Activated CD8-positive, alpha-beta T cell treated with anti-CD3 and anti-CD28 coated beads for 36 hours (primary cell): Measurements from ENCODE around the gene CTXND1. TPM values are rescaled to one million over a fixed set of nuclear protein-coding genes. Genes with fewer than 3 reads are reported as not detected.

Source experiments
- ATAC-seq: fragments of 200-7000 bp; cut with Tn5 transposase; one replicate; pipeline ENCODE4 v1.10.0; 2021; ENCODE audit warnings: mild to moderate bottlenecking, moderate library complexity
- CTCF ChIA-PET: fragments of 350-600 bp; sonication (Branson Sonifier 250); formaldehyde crosslinking; loops from one replicate; lab custom pipeline; 2021; ENCODE audit warnings: antibody characterized with exemption; lab: Charles Lee
- POLR2A ChIA-PET: fragments of 350-600 bp; sonication (Branson Sonifier 250); formaldehyde crosslinking; loops from one replicate; lab custom pipeline; 2021; ENCODE audit warnings: antibody characterized with exemption; lab: Charles Lee
- DNase-seq: peaks from one replicate; pipeline ENCODE4 v3.0.0-alpha.2; 2020
- H3K27ac Mint-ChIP-seq: one replicate; pipeline ENCODE4 v1.8.0; 2021; ENCODE audit warnings: mild to moderate bottlenecking, mixed read lengths
- H3K27me3 Mint-ChIP-seq: one replicate; pipeline ENCODE4 v1.8.0; 2021; ENCODE audit warnings: mixed read lengths
- H3K36me3 Mint-ChIP-seq: one replicate; pipeline ENCODE4 v1.8.0; 2021; ENCODE audit warnings: low read depth, mixed read lengths
- H3K4me1 Mint-ChIP-seq: one replicate; pipeline ENCODE4 v1.8.0; 2021; ENCODE audit warnings: low read depth, mixed read lengths
- H3K4me3 Mint-ChIP-seq: one replicate; pipeline ENCODE4 v1.8.0; 2021; ENCODE audit warnings: mild to moderate bottlenecking, moderate library complexity, mixed read lengths
- H3K9me3 Mint-ChIP-seq: one replicate; pipeline ENCODE4 v1.8.0; 2021; ENCODE audit warnings: mixed read lengths
- intact Hi-C: fragments of 100-400 bp; cut with micrococcal nuclease; formaldehyde crosslinking; loops from one replicate; pipeline ENCODE4 v1.10.0; 2022
- total RNA-seq, 2 experiments: library from RNA; stranded (reverse); gene quantifications; one replicate each; pipeline ENCODE4 v1.2.3, GENCODE V29; 2021
- TF ChIP-seq, protein P1 (sequence below): fragments of 200-600 bp; IDR thresholded peaks from one replicate; pipeline ENCODE4 v1.8.0; 2022; ENCODE audit warnings: antibody characterized with exemption, mild to moderate bottlenecking

The CTXND1 gene
- total RNA-seq, 2 experiments from 2014 or later: not detected

DNA sequence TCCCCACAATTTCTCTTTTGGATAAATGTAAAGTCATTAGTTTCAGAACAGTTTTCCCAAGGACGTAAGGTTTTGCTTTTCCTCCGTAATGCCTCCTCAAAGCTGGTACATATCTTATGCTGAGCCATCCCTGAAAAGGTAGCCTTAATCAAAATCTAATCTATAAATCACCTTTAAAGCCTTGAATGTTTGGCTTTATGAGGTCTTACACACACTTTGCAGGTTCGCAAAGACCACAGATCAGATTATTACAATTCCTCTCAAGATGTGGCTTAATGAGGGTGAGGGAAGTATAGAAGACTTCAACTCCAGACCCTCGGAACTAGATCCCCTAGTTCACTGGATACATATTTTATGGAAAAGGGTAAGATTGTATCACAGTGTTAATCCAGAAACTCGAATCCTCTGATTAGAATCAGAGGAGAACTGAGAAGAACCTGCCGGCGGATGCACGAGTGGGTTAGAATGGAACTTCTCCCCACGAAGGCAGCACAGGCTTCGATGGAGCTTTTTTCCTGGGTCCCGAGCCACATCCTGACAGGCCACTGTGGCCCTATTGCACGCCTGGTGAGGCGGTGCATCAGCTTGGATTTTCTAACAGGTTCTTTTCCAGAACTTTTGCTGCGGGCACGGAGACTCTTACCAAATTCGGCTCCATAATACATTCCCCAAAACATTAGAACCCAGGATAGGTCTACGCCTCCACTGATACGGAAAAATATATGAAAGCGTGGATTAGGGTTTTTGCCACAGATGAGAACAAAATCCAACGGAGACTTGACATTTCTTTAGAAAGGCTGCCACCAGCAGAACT is 1.2 kb downstream of the CTXND1 start:
- H3K36me3 Mint-ChIP-seq: no peaks in the 10 kb centered on the region
- no peaks in the 10 kb centered on the region for H3K9me3 Mint-ChIP-seq
- H3K4me3 Mint-ChIP-seq: no peak overlapping the region
- no peak overlapping the region for H3K27ac Mint-ChIP-seq
- CTCF ChIA-PET: no interaction called here
- POLR2A ChIA-PET: no interaction called here
- TF ChIP-seq, protein P1, sequence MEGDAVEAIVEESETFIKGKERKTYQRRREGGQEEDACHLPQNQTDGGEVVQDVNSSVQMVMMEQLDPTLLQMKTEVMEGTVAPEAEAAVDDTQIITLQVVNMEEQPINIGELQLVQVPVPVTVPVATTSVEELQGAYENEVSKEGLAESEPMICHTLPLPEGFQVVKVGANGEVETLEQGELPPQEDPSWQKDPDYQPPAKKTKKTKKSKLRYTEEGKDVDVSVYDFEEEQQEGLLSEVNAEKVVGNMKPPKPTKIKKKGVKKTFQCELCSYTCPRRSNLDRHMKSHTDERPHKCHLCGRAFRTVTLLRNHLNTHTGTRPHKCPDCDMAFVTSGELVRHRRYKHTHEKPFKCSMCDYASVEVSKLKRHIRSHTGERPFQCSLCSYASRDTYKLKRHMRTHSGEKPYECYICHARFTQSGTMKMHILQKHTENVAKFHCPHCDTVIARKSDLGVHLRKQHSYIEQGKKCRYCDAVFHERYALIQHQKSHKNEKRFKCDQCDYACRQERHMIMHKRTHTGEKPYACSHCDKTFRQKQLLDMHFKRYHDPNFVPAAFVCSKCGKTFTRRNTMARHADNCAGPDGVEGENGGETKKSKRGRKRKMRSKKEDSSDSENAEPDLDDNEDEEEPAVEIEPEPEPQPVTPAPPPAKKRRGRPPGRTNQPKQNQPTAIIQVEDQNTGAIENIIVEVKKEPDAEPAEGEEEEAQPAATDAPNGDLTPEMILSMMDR: no peak
- peaks cover 5% of the 10 kb centered on the region for H3K4me1 Mint-ChIP-seq
- intact Hi-C loops: no loop called here
- H3K27me3 Mint-ChIP-seq: peaks cover 54% of the 10 kb centered on the region
- DNase-seq (no peak), ATAC-seq (no peak)

DNA sequence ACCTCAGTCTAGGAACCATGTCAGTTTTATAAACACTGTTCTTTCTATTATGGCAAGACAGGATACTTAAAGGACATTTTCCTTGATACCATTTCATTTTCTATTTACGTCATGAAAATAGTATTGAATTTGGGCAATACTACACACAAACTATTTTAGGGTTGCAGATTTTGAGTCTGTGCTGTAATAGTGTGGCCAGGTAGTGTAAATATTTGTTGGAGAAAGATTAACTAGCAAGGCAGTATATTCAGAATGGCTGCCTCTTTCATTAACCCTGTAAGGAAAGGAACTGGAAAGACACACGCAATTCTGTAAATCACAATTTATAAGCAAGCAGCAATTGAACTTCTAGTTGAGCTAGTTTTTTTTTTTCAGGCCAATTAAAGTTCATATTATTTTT is 2.0 kb downstream of the CTXND1 start:
- intact Hi-C loops: no loop called here
- H3K27ac Mint-ChIP-seq: no peak overlapping the region
- TF ChIP-seq, protein P1: no peak
- POLR2A ChIA-PET: no interaction called here
- no peaks in the 10 kb centered on the region for H3K9me3 Mint-ChIP-seq
- no peaks in the 10 kb centered on the region for H3K36me3 Mint-ChIP-seq
- H3K4me3 Mint-ChIP-seq: no peak overlapping the region
- peaks cover 51% of the 10 kb centered on the region for H3K27me3 Mint-ChIP-seq
- DNase-seq (no peak), ATAC-seq (no peak)
- CTCF ChIA-PET: no interaction called here
- peaks cover 5% of the 10 kb centered on the region for H3K4me1 Mint-ChIP-seq

DNA sequence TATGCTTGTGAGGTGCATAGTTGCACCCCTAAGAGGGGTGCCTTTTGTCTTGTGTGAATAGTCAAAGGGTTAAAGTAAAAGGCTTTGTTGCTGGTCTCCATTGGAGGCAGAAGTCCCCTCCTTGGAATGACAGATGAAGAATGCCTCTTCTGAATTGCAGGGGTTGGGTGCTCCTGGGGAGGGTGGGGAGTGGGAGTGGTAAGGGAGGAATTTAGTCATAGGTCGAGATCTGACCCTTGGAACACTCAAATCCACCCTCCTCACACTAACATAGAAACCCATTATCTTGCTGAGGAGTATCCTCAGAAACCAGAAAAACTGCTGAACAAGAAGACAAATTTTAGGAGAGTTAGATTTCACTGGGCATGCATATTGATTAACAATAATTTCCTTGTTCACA is 4.7 kb downstream of the CTXND1 start:
- Mint-ChIP-seq H3K9me3 (no peaks in the 10 kb centered on the region), H3K4me3 (no peak overlapping the region), H3K36me3 (no peaks in the 10 kb centered on the region), H3K27ac (no peak overlapping the region), H3K4me1 (peaks cover 4% of the 10 kb centered on the region), H3K27me3 (peaks cover 48% of the 10 kb centered on the region)
- TF ChIP-seq, protein P1: no peak
- ATAC-seq: no peak
- POLR2A ChIA-PET: no interaction called here
- CTCF ChIA-PET: no interaction called here
- no peak for DNase-seq
- intact Hi-C loops: no loop called here

DNA sequence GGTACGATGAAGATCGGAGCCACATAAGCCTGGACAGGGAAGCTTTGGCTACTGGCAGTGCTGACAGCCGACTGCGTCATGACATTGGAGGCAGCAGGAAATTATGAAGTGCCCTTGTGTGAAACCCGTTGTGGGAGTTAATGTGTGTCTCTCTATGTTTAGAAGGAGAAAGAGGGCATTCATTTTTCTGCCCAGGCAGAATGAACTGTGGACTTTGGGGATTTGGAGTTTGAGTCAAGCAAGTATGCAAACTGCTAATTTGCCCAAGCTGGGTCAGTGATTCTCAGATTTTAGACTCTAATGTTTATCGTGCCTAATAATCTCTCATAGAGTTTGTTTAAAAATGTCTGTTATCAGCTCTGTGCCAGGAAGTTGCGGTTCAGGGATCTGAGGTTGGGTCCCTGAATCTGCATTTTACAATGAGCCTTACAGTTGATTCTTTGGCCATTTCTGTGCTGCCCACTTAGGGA is 5.6 kb downstream of the CTXND1 start:
- TF ChIP-seq, protein P1: no peak
- Mint-ChIP-seq H3K36me3 (no peaks in the 10 kb centered on the region), H3K9me3 (no peaks in the 10 kb centered on the region), H3K4me3 (no peak overlapping the region), H3K27me3 (peaks cover 45% of the 10 kb centered on the region), H3K27ac (no peak overlapping the region), H3K4me1 (peaks cover 2% of the 10 kb centered on the region)
- intact Hi-C loops: no loop called here
- POLR2A ChIA-PET: no interaction called here
- no peak for DNase-seq
- CTCF ChIA-PET: no interaction called here
- ATAC-seq: no peak

DNA sequence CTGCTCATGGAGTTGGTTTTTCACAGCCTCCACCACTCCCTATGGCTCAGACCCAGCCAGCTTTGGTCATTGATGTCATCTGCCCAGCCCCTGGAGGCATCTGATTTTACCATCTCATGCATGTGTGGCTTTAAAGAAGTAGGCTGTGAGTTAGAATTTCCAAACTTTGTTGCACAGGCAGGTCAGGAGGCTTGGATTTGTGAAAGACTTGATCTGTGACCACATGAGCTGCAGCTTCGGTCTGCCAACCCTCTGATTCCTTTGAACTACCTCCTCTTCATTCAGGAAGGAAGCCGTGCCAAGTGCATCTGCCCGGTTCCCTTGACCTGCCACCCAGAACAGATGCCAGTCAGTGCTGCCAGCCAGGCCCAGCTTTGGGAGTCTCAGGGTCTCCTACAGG is 9.2 kb downstream of the CTXND1 start:
- DNase-seq: no peak
- no peaks in the 10 kb centered on the region for H3K9me3 Mint-ChIP-seq
- CTCF ChIA-PET: interaction anchor here (0.6 to 1.2 kb wide), 3 partner anchors 67 to 888 kb away, joined by 3 read pairs; no protein-coding TSS in a partner anchor
- TF ChIP-seq, protein P1: no peak
- POLR2A ChIA-PET: no interaction called here
- ATAC-seq: no peak
- intact Hi-C loops: no loop called here
- no peak overlapping the region for H3K4me3 Mint-ChIP-seq
- H3K4me1 Mint-ChIP-seq: no peaks in the 10 kb centered on the region
- no peak overlapping the region for H3K27ac Mint-ChIP-seq
- H3K36me3 Mint-ChIP-seq: no peaks in the 10 kb centered on the region
- peaks cover 26% of the 10 kb centered on the region for H3K27me3 Mint-ChIP-seq
